ENCODE data around the gene TOMM34. TPM values are rescaled to one million over a fixed set of nuclear protein-coding genes. Genes with fewer than 3 reads are reported as not detected.

Gene TOMM34
- polyA plus RNA-seq, 1 of the 3 experiments (the other 2 are of a cell fraction), result 40.5 TPM

DNA sequence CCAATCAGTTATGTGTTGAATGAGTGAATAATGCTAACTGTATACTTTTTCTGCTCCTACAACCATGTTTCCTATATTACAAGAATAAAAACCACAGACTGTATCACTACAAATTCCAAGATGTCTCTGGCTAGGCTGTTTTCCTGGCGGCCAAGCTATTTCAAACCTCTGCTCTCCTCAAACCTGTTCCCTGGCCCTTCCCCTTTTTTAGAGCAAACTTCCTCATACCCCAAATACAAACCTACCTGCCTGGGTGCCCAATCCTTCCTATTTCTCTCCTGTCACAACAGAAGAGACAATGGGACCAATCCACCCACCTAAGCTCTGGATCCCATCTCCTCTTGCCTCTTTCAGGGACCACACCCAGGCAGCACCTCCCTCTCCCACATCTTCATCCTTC is 7.5 kb downstream of the TOMM34 start:
- peaks cover 69 to 83% of the 10 kb centered on the region in 2 experiments for H3K36me3 ChIP-seq (replicated peaks in 1 of 2; ENCODE audit: control insufficient read depth in 1 of 2, insufficient read depth in 2 of 2, low read length in 1 of 2)
- no peak overlapping the region for H3K4me2 ChIP-seq
- CTCF ChIA-PET, result interaction anchor here (1.0 to 3.4 kb wide), 3 partner anchors 12 to 204 kb away, joined by 3 to 12 read pairs (median 4); no protein-coding TSS in a partner anchor
- H2AFZ ChIP-seq (ENCODE audit: low read depth), result no peak overlapping the region
- POLR2A ChIA-PET, result no interaction called here
- no peak overlapping the region for H3K9ac ChIP-seq
- no peak for DNase-seq
- 100% methylated on average over 1 of the region's 1 CpG for WGBS (ENCODE audit: low lambda C conversion rate)
- TF ChIP-seq SIN3A (IDR thresholded peaks at IDR 0.05; ENCODE audit: borderline replicate concordance, low read depth, low read length), result no peak
- no peak for TF ChIP-seq GABPA (IDR thresholded peaks at IDR 0.05; ENCODE audit: low read depth)
- TF ChIP-seq, protein P1, sequence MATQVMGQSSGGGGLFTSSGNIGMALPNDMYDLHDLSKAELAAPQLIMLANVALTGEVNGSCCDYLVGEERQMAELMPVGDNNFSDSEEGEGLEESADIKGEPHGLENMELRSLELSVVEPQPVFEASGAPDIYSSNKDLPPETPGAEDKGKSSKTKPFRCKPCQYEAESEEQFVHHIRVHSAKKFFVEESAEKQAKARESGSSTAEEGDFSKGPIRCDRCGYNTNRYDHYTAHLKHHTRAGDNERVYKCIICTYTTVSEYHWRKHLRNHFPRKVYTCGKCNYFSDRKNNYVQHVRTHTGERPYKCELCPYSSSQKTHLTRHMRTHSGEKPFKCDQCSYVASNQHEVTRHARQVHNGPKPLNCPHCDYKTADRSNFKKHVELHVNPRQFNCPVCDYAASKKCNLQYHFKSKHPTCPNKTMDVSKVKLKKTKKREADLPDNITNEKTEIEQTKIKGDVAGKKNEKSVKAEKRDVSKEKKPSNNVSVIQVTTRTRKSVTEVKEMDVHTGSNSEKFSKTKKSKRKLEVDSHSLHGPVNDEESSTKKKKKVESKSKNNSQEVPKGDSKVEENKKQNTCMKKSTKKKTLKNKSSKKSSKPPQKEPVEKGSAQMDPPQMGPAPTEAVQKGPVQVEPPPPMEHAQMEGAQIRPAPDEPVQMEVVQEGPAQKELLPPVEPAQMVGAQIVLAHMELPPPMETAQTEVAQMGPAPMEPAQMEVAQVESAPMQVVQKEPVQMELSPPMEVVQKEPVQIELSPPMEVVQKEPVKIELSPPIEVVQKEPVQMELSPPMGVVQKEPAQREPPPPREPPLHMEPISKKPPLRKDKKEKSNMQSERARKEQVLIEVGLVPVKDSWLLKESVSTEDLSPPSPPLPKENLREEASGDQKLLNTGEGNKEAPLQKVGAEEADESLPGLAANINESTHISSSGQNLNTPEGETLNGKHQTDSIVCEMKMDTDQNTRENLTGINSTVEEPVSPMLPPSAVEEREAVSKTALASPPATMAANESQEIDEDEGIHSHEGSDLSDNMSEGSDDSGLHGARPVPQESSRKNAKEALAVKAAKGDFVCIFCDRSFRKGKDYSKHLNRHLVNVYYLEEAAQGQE (IDR thresholded peaks at IDR 0.05; ENCODE audit: low read depth, low read length), result no peak
- TF ChIP-seq NFIC (IDR thresholded peaks at IDR 0.05; ENCODE audit: borderline replicate concordance), result no peak
- no peak for TF ChIP-seq GATA2 (CRISPR knock-in tag; IDR thresholded peaks at IDR 0.05)
- no peak for TF ChIP-seq FOSL2 (IDR thresholded peaks at IDR 0.05; ENCODE audit: borderline replicate concordance, low read depth)
- no peak for TF ChIP-seq POLR2AphosphoS5 (IDR thresholded peaks at IDR 0.05; ENCODE audit: low read depth, low read length)
- TF ChIP-seq RXRA (IDR thresholded peaks at IDR 0.05; ENCODE audit: borderline replicate concordance, low read depth), result no peak
- no peaks in the 10 kb centered on the region for H3K4me1 ChIP-seq (ENCODE audit: control insufficient read depth in 1 of 2, insufficient read depth in 2 of 2, low read depth in 1 of 2, low read length in 1 of 2)
- no peaks in the 10 kb centered on the region for H3K27me3 ChIP-seq (ENCODE audit: insufficient read depth)
- no peak overlapping the region for H3K27ac ChIP-seq (ENCODE audit: low read depth in 2 of 2, low read length in 1 of 2)
- H3K9me2 ChIP-seq, result no peaks in the 10 kb centered on the region
- peaks cover 29% of the 10 kb centered on the region for H3K79me2 ChIP-seq (ENCODE audit: insufficient read depth)
- H3F3A ChIP-seq (replicated peaks; ENCODE audit: insufficient read depth), result no peaks in the 10 kb centered on the region
- no peaks in the 10 kb centered on the region for H3K9me3 ChIP-seq
- H4K20me1 ChIP-seq (ENCODE audit: insufficient read depth), result peaks cover 5% of the 10 kb centered on the region; the same call in 1 of the 2 replicates
- H3K4me3 ChIP-seq (ENCODE audit: low read depth in 2 of 2, low read length in 1 of 2), result no peak overlapping the region

DNA sequence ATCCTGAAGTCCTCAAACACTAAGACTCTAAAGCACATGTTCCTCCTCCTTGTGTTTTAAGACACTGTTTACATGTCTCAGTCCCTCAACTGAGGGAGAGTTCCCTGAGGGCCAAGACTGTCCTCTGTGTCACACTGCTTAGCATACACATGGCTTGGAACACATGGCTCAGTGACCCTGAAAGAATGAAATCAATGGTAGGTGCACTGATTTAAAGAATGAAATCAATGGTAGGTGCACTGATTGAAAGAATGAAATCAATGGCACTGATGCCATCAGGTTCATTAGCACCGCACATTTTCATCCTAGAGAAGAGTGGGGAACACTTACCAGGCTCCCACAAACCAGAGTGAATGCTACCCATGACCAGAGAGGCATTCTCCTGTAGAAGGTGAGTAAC is 9.8 kb downstream of the TOMM34 start:
- Histone ChIP-seq H3K9ac (no peak overlapping the region), H3K36me3 (replicated peaks in 1 of 2; ENCODE audit: control insufficient read depth in 1 of 2, insufficient read depth in 2 of 2, low read length in 1 of 2) (peaks cover 79 to 86% of the 10 kb centered on the region in 2 experiments), H3K4me2 (no peak overlapping the region), H3K27me3 (ENCODE audit: insufficient read depth) (no peaks in the 10 kb centered on the region), H2AFZ (ENCODE audit: low read depth) (no peak overlapping the region), H3K9me3 (no peaks in the 10 kb centered on the region), H3K79me2 (ENCODE audit: insufficient read depth) (peaks cover 8% of the 10 kb centered on the region; the same call in 1 of the 2 replicates), H3F3A (replicated peaks; ENCODE audit: insufficient read depth) (peaks cover 4% of the 10 kb centered on the region), H3K4me3 (ENCODE audit: low read depth in 2 of 2, low read length in 1 of 2) (no peak overlapping the region), H3K27ac (ENCODE audit: low read depth in 2 of 2, low read length in 1 of 2) (no peak overlapping the region), H4K20me1 (ENCODE audit: insufficient read depth) (no peaks in the 10 kb centered on the region), H3K9me2 (no peaks in the 10 kb centered on the region), H3K4me1 (ENCODE audit: control insufficient read depth in 1 of 2, insufficient read depth in 2 of 2, low read depth in 1 of 2, low read length in 1 of 2) (no peaks in the 10 kb centered on the region)
- WGBS (ENCODE audit: low lambda C conversion rate), result 100% methylated on average over 1 of the region's 1 CpG
- DNase-seq, result no peak
- CTCF ChIA-PET, result interaction anchor here (3.4 kb wide), 1 partner anchor 10 kb away, joined by 12 read pairs; no protein-coding TSS in a partner anchor
- POLR2A ChIA-PET, result interaction anchor here (1.3 kb wide), 1 partner anchor 9 kb away, joined by 3 read pairs; no protein-coding TSS in a partner anchor
- TF ChIP-seq FOSL2 (IDR thresholded peaks at IDR 0.05; ENCODE audit: borderline replicate concordance, low read depth) (no peak), CHD2 (IDR thresholded peaks at IDR 0.05; ENCODE audit: low read length, partially characterized antibody) (no peak), GABPA (IDR thresholded peaks at IDR 0.05; ENCODE audit: low read depth) (no peak), SMC3 (IDR thresholded peaks at IDR 0.05; ENCODE audit: low read depth, low read length) (no peak), MXI1 (IDR thresholded peaks at IDR 0.05; ENCODE audit: low read depth, low read length) (no peak), EZH2phosphoT487 (IDR thresholded peaks at IDR 0.05; ENCODE audit: borderline replicate concordance, low read depth) (no peak), NRF1 (IDR thresholded peaks at IDR 0.05; ENCODE audit: low read depth, low read length) (no peak), RFX5 (IDR thresholded peaks at IDR 0.05; ENCODE audit: low read length) (no peak), YY1 (IDR thresholded peaks at IDR 0.05; ENCODE audit: low read depth) (no peak)
- TF ChIP-seq, protein P1 (IDR thresholded peaks at IDR 0.05; ENCODE audit: low read depth, low read length), result no peak
- TF ChIP-seq, protein P2, sequence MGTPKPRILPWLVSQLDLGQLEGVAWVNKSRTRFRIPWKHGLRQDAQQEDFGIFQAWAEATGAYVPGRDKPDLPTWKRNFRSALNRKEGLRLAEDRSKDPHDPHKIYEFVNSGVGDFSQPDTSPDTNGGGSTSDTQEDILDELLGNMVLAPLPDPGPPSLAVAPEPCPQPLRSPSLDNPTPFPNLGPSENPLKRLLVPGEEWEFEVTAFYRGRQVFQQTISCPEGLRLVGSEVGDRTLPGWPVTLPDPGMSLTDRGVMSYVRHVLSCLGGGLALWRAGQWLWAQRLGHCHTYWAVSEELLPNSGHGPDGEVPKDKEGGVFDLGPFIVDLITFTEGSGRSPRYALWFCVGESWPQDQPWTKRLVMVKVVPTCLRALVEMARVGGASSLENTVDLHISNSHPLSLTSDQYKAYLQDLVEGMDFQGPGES (IDR thresholded peaks at IDR 0.05; ENCODE audit: low read depth, low read length), result no peak

Data from SK-N-SH (cell line).